IPS DF 4.7 (cell line): Measurements from ENCODE around the gene APBA2.
A peak's percentile ranks its signal among the peaks of the same experiment; 100 is the strongest.
"Not testable (repeated sequence)": the region's sequence is repeated elsewhere in the genome, so short reads cannot be mapped to it uniquely, and the experiment has no call there.

ENCODE experiments used
- DNase-seq: peaks from one replicate; pipeline ENCODE4 v3.0.0-alpha.2; 2013; ENCODE audit warnings: low spot score; ENCODE audit errors: extremely low read depth

Gene APBA2

GRCh38 chr15:28996953-28997352 lies 111.2 kb downstream of the APBA2 start:
- DNase-seq: no peak

- DNase-seq: no peak
Observed at GRCh38 chr15:28997791-28998190, 112.0 kb downstream of the APBA2 start.

GRCh38 chr15:28998511-28998910 lies 112.7 kb downstream of the APBA2 start:
- no peak for DNase-seq

GRCh38 chr15:29003191-29003839 lies 117.5 kb downstream of the APBA2 start:
- DNase-seq: no peak

- no peak for DNase-seq
Observed at GRCh38 chr15:29003840-29004233, 118.1 kb downstream of the APBA2 start.

- DNase-seq: no peak
Observed at GRCh38 chr15:29005931-29006330, 120.2 kb downstream of the APBA2 start.

GRCh38 chr15:29008846-29009245 lies 123.1 kb downstream of the APBA2 start:
- DNase-seq: no peak

GRCh38 chr15:29012097-29012496 lies 126.3 kb downstream of the APBA2 start:
- DNase-seq: no peak

GRCh38 chr15:29014493-29014892 lies 128.7 kb downstream of the APBA2 start:
- DNase-seq: no peak

- no peak for DNase-seq
Observed at GRCh38 chr15:29016518-29016917, 130.7 kb downstream of the APBA2 start.

- peak; percentile 22 for DNase-seq
Observed at GRCh38 chr15:29018120-29018805, 132.5 kb downstream of the APBA2 start.

GRCh38 chr15:29018995-29019976 lies 133.5 kb downstream of the APBA2 start:
- no peak for DNase-seq

- no peak for DNase-seq
Observed at GRCh38 chr15:29021857-29022256, 136.1 kb downstream of the APBA2 start.

GRCh38 chr15:29024662-29025061 lies 138.9 kb downstream of the APBA2 start:
- DNase-seq: no peak

- DNase-seq: not testable (repeated sequence)
Observed at GRCh38 chr15:29025411-29025810, 139.6 kb downstream of the APBA2 start.

GRCh38 chr15:29028158-29028557 lies 142.4 kb downstream of the APBA2 start:
- not testable (repeated sequence) for DNase-seq

- no peak for DNase-seq
Observed at GRCh38 chr15:29029651-29030195, 143.9 kb downstream of the APBA2 start.

GRCh38 chr15:29031502-29032228 lies 145.9 kb downstream of the APBA2 start:
- no peak for DNase-seq

- no peak for DNase-seq
Observed at GRCh38 chr15:29032229-29032625, 146.5 kb downstream of the APBA2 start.

- no peak for DNase-seq
Observed at GRCh38 chr15:29032751-29033150, 147.0 kb downstream of the APBA2 start.

- DNase-seq: no peak
Observed at GRCh38 chr15:29034151-29034550, 148.4 kb downstream of the APBA2 start.
